ENCODE measurements around the gene PLVAP.

Gene PLVAP

GRCh38 chr19:17376935-17377600 is at the start of gene PLVAP:
Gene PLVAP, minus strand, starts transcription at chr19:17377342. Its CDS starts 54 bp downstream, at chr19:17377288.
- peak; percentile 86 for DNase-seq

GRCh38 chr19:17424743-17425365 is 47.7 kb upstream of the PLVAP start:
- peak; percentile 86 for DNase-seq

- no peak for DNase-seq
These were observed 46.5 kb upstream of the PLVAP start for GRCh38 chr19:17423429-17424208.

- DNase-seq, result no peak
These were observed 44.8 kb upstream of the PLVAP start for GRCh38 chr19:17421942-17422341.

GRCh38 chr19:17420475-17420924 is 43.4 kb upstream of the PLVAP start:
- DNase-seq, result peak; percentile 83

- peak; percentile 99 for DNase-seq
These were observed 42.7 kb upstream of the PLVAP start, which contains the start of gene MVB12A for GRCh38 chr19:17419621-17420474. Gene MVB12A, plus strand, starts transcription at chr19:17420047. Its CDS starts 89 bp downstream, at chr19:17420136.

- DNase-seq, result no peak
These were observed 42.0 kb upstream of the PLVAP start for GRCh38 chr19:17419154-17419620.

GRCh38 chr19:17418710-17419109 is 41.6 kb upstream of the PLVAP start:
- DNase-seq, result no peak

- no peak for DNase-seq
These were observed 38.0 kb upstream of the PLVAP start for GRCh38 chr19:17415121-17415520.

- DNase-seq, result no peak
These were observed 37.0 kb upstream of the PLVAP start for GRCh38 chr19:17414097-17414496.

GRCh38 chr19:17411801-17412200 is 34.7 kb upstream of the PLVAP start:
- DNase-seq, result no peak

GRCh38 chr19:17409990-17410389 is 32.8 kb upstream of the PLVAP start:
- no peak for DNase-seq

- no peak for DNase-seq
These were observed 29.7 kb upstream of the PLVAP start for GRCh38 chr19:17406887-17407196.

GRCh38 chr19:17406046-17406886 is 29.1 kb upstream of the PLVAP start:
- DNase-seq, result peak; percentile 93

- DNase-seq, result peak; percentile 91
These were observed 28.3 kb upstream of the PLVAP start, which contains the start of gene BST2 for GRCh38 chr19:17405250-17406045. Gene BST2, minus strand, starts transcription at chr19:17405630. Its CDS starts 55 bp downstream, at chr19:17405575.

GRCh38 chr19:17404621-17405249 is 27.6 kb upstream of the PLVAP start:
- no peak for DNase-seq

- no peak for DNase-seq
These were observed 26.9 kb upstream of the PLVAP start for GRCh38 chr19:17404015-17404414.

GRCh38 chr19:17402982-17403855 is 26.1 kb upstream of the PLVAP start:
- DNase-seq, result peak; percentile 59

- no peak for DNase-seq
These were observed 24.5 kb upstream of the PLVAP start for GRCh38 chr19:17401628-17402027.

Measured in hematopoietic multipotent progenitor cell treated with erythropoietin and hydrocortisone succinate and interleukin-3 and kit ligand, for 4 days (in vitro differentiated cells).